ENCODE data around the gene PLAAT4.

DNA sequence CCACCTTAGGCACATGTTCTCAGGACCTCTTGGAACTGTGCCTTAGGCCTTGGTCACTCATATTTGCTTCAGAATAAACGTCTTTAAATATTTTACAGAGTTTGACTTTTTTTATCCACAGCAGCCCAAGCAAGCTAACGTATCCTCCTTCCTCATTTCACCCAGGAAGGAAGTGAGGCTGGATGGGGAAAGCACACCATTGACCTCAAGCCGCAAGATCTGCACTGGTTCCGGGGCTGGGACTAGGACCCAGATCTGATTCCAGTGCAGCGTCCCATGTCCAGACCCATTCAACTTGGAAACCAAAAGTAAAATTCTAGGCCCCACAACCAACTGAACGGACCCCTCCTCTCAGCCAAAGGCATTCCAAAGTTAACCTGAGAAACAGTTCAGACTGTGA is 33.1 kb upstream of the PLAAT4 start:
- TF ChIP-seq, protein P1, sequence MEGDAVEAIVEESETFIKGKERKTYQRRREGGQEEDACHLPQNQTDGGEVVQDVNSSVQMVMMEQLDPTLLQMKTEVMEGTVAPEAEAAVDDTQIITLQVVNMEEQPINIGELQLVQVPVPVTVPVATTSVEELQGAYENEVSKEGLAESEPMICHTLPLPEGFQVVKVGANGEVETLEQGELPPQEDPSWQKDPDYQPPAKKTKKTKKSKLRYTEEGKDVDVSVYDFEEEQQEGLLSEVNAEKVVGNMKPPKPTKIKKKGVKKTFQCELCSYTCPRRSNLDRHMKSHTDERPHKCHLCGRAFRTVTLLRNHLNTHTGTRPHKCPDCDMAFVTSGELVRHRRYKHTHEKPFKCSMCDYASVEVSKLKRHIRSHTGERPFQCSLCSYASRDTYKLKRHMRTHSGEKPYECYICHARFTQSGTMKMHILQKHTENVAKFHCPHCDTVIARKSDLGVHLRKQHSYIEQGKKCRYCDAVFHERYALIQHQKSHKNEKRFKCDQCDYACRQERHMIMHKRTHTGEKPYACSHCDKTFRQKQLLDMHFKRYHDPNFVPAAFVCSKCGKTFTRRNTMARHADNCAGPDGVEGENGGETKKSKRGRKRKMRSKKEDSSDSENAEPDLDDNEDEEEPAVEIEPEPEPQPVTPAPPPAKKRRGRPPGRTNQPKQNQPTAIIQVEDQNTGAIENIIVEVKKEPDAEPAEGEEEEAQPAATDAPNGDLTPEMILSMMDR (IDR thresholded peaks at IDR 0.05) = no peak
- TF ChIP-seq POLR2A (IDR thresholded peaks at IDR 0.05) = no peak
